Keratinocyte (primary cell): ENCODE measurements around the gene RFX3. TPM values are rescaled to one million over a fixed set of nuclear protein-coding genes. Genes with fewer than 3 reads are reported as not detected.

ENCODE experiments used
- DNase-seq: peaks from one replicate; pipeline ENCODE4 v3.0.0-alpha.2; 2011; ENCODE audit warnings: low read depth, missing footprints, low spot score
- FAIRE-seq: peaks from 2 replicates; lab custom pipeline; 2011; peaks lifted over from hg19 to GRCh38; lab: Jason Lieb, UNC
- H2AFZ ChIP-seq: 2 replicates; pipeline ENCODE4 v1.6.0; 2012; ENCODE audit warnings: low read length, control low read depth, inconsistent platforms; ENCODE audit not compliant: control insufficient read depth
- H3K27ac ChIP-seq: 2 replicates; pipeline ENCODE4 v1.5.1; 2011; ENCODE audit warnings: low read length; ENCODE audit not compliant: control insufficient read depth, insufficient read depth
- H3K27me3 ChIP-seq: 3 replicates; pipeline ENCODE4 v1.6.0; 2011; ENCODE audit warnings: low read length; ENCODE audit not compliant: control insufficient read depth, insufficient read depth; ENCODE audit errors: extremely low read depth
- H3K36me3 ChIP-seq, 2 experiments: 2 replicates in 1 of 2; 3 replicates in 1 of 2; pipeline ENCODE4 v1.5.1; 2011; ENCODE audit warnings: low read length in 2 of 2, mild to moderate bottlenecking in 1 of 2; ENCODE audit not compliant: control insufficient read depth in 2 of 2, insufficient read depth in 2 of 2; ENCODE audit errors: extremely low read depth in 1 of 2
- H3K4me1 ChIP-seq: 3 replicates; pipeline ENCODE4 v1.5.1; 2011; ENCODE audit warnings: low read length; ENCODE audit not compliant: control insufficient read depth, insufficient read depth; ENCODE audit errors: extremely low read depth
- H3K4me2 ChIP-seq: 3 replicates; pipeline ENCODE4 v1.6.0; 2011; ENCODE audit warnings: low read depth, low read length; ENCODE audit not compliant: control insufficient read depth, insufficient read depth; ENCODE audit errors: extremely low read depth
- H3K4me3 ChIP-seq, 3 experiments: fragments of 200-600 bp in 1 of 3; sonication (generic) in 1 of 3; 2 replicates in 2 of 3; 3 replicates in 1 of 3; pipeline ENCODE4 v1.5.1; 2011 to 2016; ENCODE audit warnings: low read length in 3 of 3, mild to moderate bottlenecking in 3 of 3, control low read depth in 2 of 3, inconsistent platforms in 1 of 3, low read depth in 1 of 3, mixed read lengths in 1 of 3, mixed run types in 1 of 3, moderate library complexity in 1 of 3; ENCODE audit not compliant: control insufficient read depth in 2 of 3, insufficient read depth in 2 of 3; ENCODE audit errors: extremely low read depth in 1 of 3
- H3K79me2 ChIP-seq: 2 replicates; pipeline ENCODE4 v1.6.0; 2012; ENCODE audit warnings: low read length; ENCODE audit not compliant: control insufficient read depth, insufficient read depth
- H3K9ac ChIP-seq: 3 replicates; pipeline ENCODE4 v1.6.0; 2011; ENCODE audit warnings: low read length; ENCODE audit not compliant: control insufficient read depth, insufficient read depth; ENCODE audit errors: extremely low read depth
- H3K9me1 ChIP-seq: 3 replicates; pipeline ENCODE4 v1.6.0; 2011; ENCODE audit warnings: low read length; ENCODE audit not compliant: control insufficient read depth, insufficient read depth; ENCODE audit errors: extremely low read depth
- H3K9me3 ChIP-seq: 2 replicates; pipeline ENCODE4 v1.5.1; 2012; ENCODE audit warnings: low read depth, low read length; ENCODE audit not compliant: control insufficient read depth
- H4K20me1 ChIP-seq: 3 replicates; pipeline ENCODE4 v1.6.0; 2011; ENCODE audit warnings: low read length; ENCODE audit not compliant: control insufficient read depth, insufficient read depth; ENCODE audit errors: extremely low read depth
- EZH2 ChIP-seq: IDR thresholded peaks from one replicate; pipeline ENCODE4 v1.6.1; 2012; ENCODE audit warnings: inconsistent platforms, mild to moderate bottlenecking, low read length, moderate library complexity
- dilution Hi-C: fragments of 300-500 bp; cut with MboI; formaldehyde crosslinking; loops from one replicate; pipeline ENCODE4 v1.7.0; 2020; ENCODE audit warnings: low sequenced_read_pairs; ENCODE audit not compliant: extremely low pct_ligation_motif_present
- polyA plus RNA-seq, 5 experiments: library from polyadenylated mRNA; depleted of rRNA in 3 of 5; stranded (reverse) in 3 of 5; stranded (forward) in 1 of 5; unstranded in 1 of 5; fragments of >200 nt; gene quantifications; 1 replicate in 1 of 5; 2 replicates in 3 of 5; 3 replicates in 1 of 5; pipeline versions ENCODE4 v1.2.1 to v1.2.3, GENCODE V29; 2011 to 2012; ENCODE audit warnings: missing spikeins in 2 of 5, low read depth in 1 of 5, low replicate concordance in 1 of 5
- TF ChIP-seq, protein P1 (sequence below), 3 experiments: IDR thresholded peaks in 1 of 3; conservative IDR thresholded peaks in 1 of 3; optimal IDR thresholded peaks in 1 of 3; 2 replicates in 2 of 3; 3 replicates in 1 of 3; pipeline versions ENCODE3 to v1.5.1; 2011; ENCODE audit warnings: low read length in 3 of 3, mild to moderate bottlenecking in 3 of 3, moderate library complexity in 2 of 3, control low read depth in 1 of 3, inconsistent platforms in 1 of 3; ENCODE audit not compliant: insufficient read depth in 2 of 3; ENCODE audit errors: extremely low read depth in 1 of 3

The RFX3 gene
- polyA plus RNA-seq, 1 donor (not counting 4 experiments of a cell fraction or from before 2014, with no cell fraction given), result 1.8 TPM

DNA sequence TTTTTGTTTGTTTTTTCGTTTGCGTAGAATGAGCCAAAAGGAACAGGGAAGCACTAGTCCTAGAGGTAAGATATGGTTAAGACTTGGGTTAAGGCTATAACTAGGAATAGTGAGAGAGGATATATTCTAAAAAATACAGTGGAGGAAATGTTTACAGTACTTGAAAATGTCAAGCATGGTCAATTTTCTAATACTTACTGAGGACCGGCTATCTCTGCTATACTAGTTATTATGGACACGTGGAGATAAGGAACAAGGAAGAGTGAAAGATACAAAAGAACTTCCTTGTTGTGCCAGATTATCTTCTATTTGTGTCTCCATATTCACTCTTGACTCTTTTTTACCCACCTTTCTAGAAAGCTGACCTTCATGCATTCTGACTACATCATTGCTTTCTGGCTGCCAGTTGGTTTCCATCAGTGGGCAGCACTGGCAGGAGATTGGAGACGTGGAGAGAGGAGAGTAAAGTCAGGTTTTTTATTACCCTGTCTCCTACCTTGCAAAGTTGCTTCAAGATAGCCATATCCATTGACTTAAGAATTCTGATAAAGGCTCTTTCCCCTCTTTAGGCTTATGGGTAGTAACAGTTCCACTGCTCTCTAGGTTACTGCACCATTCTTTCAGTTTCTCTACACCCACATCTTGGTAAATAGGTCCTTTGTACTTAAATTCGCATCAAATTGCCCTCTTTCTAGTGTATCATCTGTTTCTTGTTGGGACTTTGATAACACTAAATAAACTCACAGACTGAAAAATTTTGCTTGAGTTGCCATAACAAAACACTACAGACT is 9.0 kb upstream of the RFX3 start:
- FAIRE-seq (no peak), DNase-seq (no peak)
- dilution Hi-C loops, result no loop called here
- Histone ChIP-seq H3K9me3 (no peaks in the 10 kb centered on the region), H3K9ac (no peak overlapping the region), H4K20me1 (no peaks in the 10 kb centered on the region), H3K27ac (no peak overlapping the region), H2AFZ (no peak overlapping the region), H3K36me3 (no peaks in the 10 kb centered on the region), H3K4me1 (no peaks in the 10 kb centered on the region), H3K4me3 (no peak overlapping the region), H3K79me2 (no peaks in the 10 kb centered on the region), H3K9me1 (no peaks in the 10 kb centered on the region), H3K4me2 (no peak overlapping the region), H3K27me3 (no peaks in the 10 kb centered on the region)
- no peak for TF ChIP-seq EZH2
- TF ChIP-seq, protein P1, sequence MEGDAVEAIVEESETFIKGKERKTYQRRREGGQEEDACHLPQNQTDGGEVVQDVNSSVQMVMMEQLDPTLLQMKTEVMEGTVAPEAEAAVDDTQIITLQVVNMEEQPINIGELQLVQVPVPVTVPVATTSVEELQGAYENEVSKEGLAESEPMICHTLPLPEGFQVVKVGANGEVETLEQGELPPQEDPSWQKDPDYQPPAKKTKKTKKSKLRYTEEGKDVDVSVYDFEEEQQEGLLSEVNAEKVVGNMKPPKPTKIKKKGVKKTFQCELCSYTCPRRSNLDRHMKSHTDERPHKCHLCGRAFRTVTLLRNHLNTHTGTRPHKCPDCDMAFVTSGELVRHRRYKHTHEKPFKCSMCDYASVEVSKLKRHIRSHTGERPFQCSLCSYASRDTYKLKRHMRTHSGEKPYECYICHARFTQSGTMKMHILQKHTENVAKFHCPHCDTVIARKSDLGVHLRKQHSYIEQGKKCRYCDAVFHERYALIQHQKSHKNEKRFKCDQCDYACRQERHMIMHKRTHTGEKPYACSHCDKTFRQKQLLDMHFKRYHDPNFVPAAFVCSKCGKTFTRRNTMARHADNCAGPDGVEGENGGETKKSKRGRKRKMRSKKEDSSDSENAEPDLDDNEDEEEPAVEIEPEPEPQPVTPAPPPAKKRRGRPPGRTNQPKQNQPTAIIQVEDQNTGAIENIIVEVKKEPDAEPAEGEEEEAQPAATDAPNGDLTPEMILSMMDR (optimal IDR thresholded peaks at IDR 0.05 in 1 of 3, IDR thresholded peaks at IDR 0.05 in 1 of 3, conservative IDR thresholded peaks at IDR 0.05 in 1 of 3; ENCODE audit: extremely low read depth in 1 of 3, insufficient read depth in 2 of 3, low read length in 3 of 3), result no peak

DNA sequence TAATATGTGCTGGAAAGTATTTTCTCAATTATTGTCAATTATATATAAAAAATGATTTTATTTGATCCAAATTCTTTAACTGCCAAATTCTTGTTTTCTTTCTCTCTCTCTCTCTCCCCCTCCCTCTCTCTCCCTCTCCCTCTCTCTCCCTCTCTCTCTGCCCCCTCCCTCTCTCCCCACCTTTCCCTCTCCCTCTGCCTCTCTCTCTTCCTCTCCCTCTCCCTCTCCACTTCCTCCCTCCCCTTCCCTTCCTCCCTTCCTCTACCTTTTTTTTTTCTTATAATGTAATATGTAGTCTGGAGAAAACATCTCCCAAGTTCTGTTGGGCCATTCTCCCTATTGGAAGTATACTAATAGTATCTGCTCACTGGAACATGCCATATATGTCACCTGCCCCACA is 6.4 kb upstream of the RFX3 start:
- Histone ChIP-seq H3K36me3 (no peaks in the 10 kb centered on the region), H3K4me3 (no peak overlapping the region), H3K79me2 (peaks cover 7% of the 10 kb centered on the region), H3K4me2 (no peak overlapping the region), H3K4me1 (peaks cover 8% of the 10 kb centered on the region), H3K27me3 (no peaks in the 10 kb centered on the region), H3K27ac (no peak overlapping the region), H2AFZ (no peak overlapping the region), H3K9me3 (no peaks in the 10 kb centered on the region), H4K20me1 (no peaks in the 10 kb centered on the region), H3K9me1 (no peaks in the 10 kb centered on the region), H3K9ac (no peak overlapping the region)
- DNase-seq (no peak), FAIRE-seq (no peak)
- dilution Hi-C loops, result no loop called here
- TF ChIP-seq EZH2, result no peak
- TF ChIP-seq, protein P1 (optimal IDR thresholded peaks at IDR 0.05 in 1 of 3, IDR thresholded peaks at IDR 0.05 in 1 of 3, conservative IDR thresholded peaks at IDR 0.05 in 1 of 3; ENCODE audit: extremely low read depth in 1 of 3, insufficient read depth in 2 of 3, low read length in 3 of 3), result no peak
